Endodermal cell (in vitro differentiated cells): ENCODE results near the gene HLA-DQA2. TPM values are rescaled to one million over a fixed set of nuclear protein-coding genes. Genes with fewer than 3 reads are reported as not detected.
"Not testable (repeated sequence)": the region's sequence is repeated elsewhere in the genome, so short reads cannot be mapped to it uniquely, and the experiment has no call there.

ENCODE experiments used
- DNase-seq: peaks from one replicate; pipeline ENCODE4 v3.0.0-alpha.2; 2017
- H3K27ac ChIP-seq: 2 replicates; pipeline ENCODE4 v1.5.1; 2013; ENCODE audit warnings: mild to moderate bottlenecking, low read depth, low read length, moderate library complexity
- H3K27me3 ChIP-seq: 2 replicates; pipeline ENCODE4 v1.6.1; 2013; ENCODE audit warnings: mild to moderate bottlenecking, low read length, moderate library complexity; ENCODE audit not compliant: insufficient read depth, control insufficient read depth, poor library complexity, severe bottlenecking
- H3K36me3 ChIP-seq: 2 replicates; pipeline ENCODE4 v1.7.0; 2013; ENCODE audit warnings: mild to moderate bottlenecking, low read length, moderate library complexity; ENCODE audit not compliant: control insufficient read depth, insufficient read depth
- H3K4me1 ChIP-seq: one replicate; pipeline ENCODE4 v1.7.0; 2013; ENCODE audit warnings: low read length; ENCODE audit not compliant: control insufficient read depth, insufficient read depth
- H3K4me3 ChIP-seq: 2 replicates; pipeline ENCODE4 v1.5.1; 2013; ENCODE audit warnings: mild to moderate bottlenecking, low read length, moderate library complexity
- H3K9ac ChIP-seq: 2 replicates; pipeline ENCODE4 v1.6.1; 2013; ENCODE audit warnings: mild to moderate bottlenecking, low read length, moderate library complexity; ENCODE audit not compliant: poor library complexity, severe bottlenecking; ENCODE audit errors: extremely low read depth
- H3K9me3 ChIP-seq: 2 replicates; pipeline ENCODE4 v1.6.1; 2013; ENCODE audit warnings: mild to moderate bottlenecking, low read length, moderate library complexity; ENCODE audit not compliant: control insufficient read depth
- H3K27ac Mint-ChIP-seq: 2 replicates; pipeline ENCODE4 v1.8.0; 2020; ENCODE audit warnings: mixed read lengths
- H3K27me3 Mint-ChIP-seq: 2 replicates; pipeline ENCODE4 v1.8.0; 2021; ENCODE audit warnings: mild to moderate bottlenecking, mixed read lengths; ENCODE audit not compliant: insufficient read depth
- H3K36me3 Mint-ChIP-seq: 2 replicates; pipeline ENCODE4 v1.8.0; 2020; ENCODE audit warnings: low read depth, mixed read lengths
- H3K4me1 Mint-ChIP-seq: 2 replicates; pipeline ENCODE4 v1.8.0; 2020; ENCODE audit warnings: mixed read lengths
- H3K4me3 Mint-ChIP-seq: 2 replicates; pipeline ENCODE4 v1.8.0; 2020; ENCODE audit warnings: mild to moderate bottlenecking, moderate library complexity, mixed read lengths
- H3K9me3 Mint-ChIP-seq: 2 replicates; pipeline ENCODE4 v1.8.0; 2020; ENCODE audit warnings: mild to moderate bottlenecking, mixed read lengths
- CTCF ChIP-seq: fragments of 200-600 bp; sonication (generic); conservative IDR thresholded peaks from 2 replicates; pipeline ENCODE4 v1.5.0; 2021; ENCODE audit warnings: antibody characterized with exemption, mild to moderate bottlenecking
- WGBS, 2 experiments: methylation state at CpG; one replicate each; pipeline versions ENCODE4 v1.1.5 to v1.1.7; 2013; ENCODE audit warnings: missing lambda C conversion rate in 2 of 2, mixed read lengths in 1 of 2; ENCODE audit not compliant: insufficient coverage in 1 of 2, insufficient read length in 1 of 2; 5-methylcytosine and 5-hydroxymethylcytosine counted together
- total RNA-seq, 2 donors: library from RNA; stranded (reverse); fragmentation: NEBNext Ultra II Directional in 1 of 2; extraction: Animal tissue kit (Norgen Biotek cat#: 25700) in 1 of 2; gene quantifications; 2 replicates in 1 of 2; 3 replicates in 1 of 2; pipeline ENCODE4 v1.2.1, GENCODE V29; 2021

The HLA-DQA2 gene
- total RNA-seq, 2 donors from 2014 or later, result not detected

- Mint-ChIP-seq H3K9me3 (no peaks in the 10 kb centered on the region), H3K4me3 (no peak overlapping the region), H3K36me3 (no peaks in the 10 kb centered on the region), H3K27ac (no peak overlapping the region), H3K4me1 (no peaks in the 10 kb centered on the region), H3K27me3 (peaks cover 4% of the 10 kb centered on the region)
- H3K9ac ChIP-seq, result no peak overlapping the region
- peaks cover 9% of the 10 kb centered on the region for H3K9me3 ChIP-seq
- TF ChIP-seq CTCF, result peak; percentile 87
- no peaks in the 10 kb centered on the region for H3K4me1 ChIP-seq
- no peak overlapping the region for H3K27ac ChIP-seq
- DNase-seq, result peak; percentile 80
- 71 to 86% methylated on average over 2 to 6 of the region's 6 CpGs for WGBS, 2 experiments
- H3K36me3 ChIP-seq, result no peaks in the 10 kb centered on the region
- H3K4me3 ChIP-seq, result no peak overlapping the region
- H3K27me3 ChIP-seq, result no peaks in the 10 kb centered on the region
Measured at GRCh38 chr6:32700391-32701040, 40.7 kb upstream of the HLA-DQA2 start.

GRCh38 chr6:32703347-32703746 lies 37.8 kb upstream of the HLA-DQA2 start:
- 71 to 76% methylated on average over 4 of the region's 4 CpGs for WGBS, 2 experiments
- H3K4me1 Mint-ChIP-seq, result no peaks in the 10 kb centered on the region
- Histone ChIP-seq H3K9me3 (peaks cover 9% of the 10 kb centered on the region), H3K4me3 (no peak overlapping the region), H3K4me1 (no peaks in the 10 kb centered on the region), H3K9ac (no peak overlapping the region), H3K27me3 (no peaks in the 10 kb centered on the region), H3K27ac (no peak overlapping the region), H3K36me3 (no peaks in the 10 kb centered on the region)
- peaks cover 3% of the 10 kb centered on the region for H3K27me3 Mint-ChIP-seq
- peak overlapping the region; percentile 43 for H3K4me3 Mint-ChIP-seq
- no peaks in the 10 kb centered on the region for H3K9me3 Mint-ChIP-seq
- no peaks in the 10 kb centered on the region for H3K36me3 Mint-ChIP-seq
- no peak overlapping the region for H3K27ac Mint-ChIP-seq
- no peak for TF ChIP-seq CTCF
- DNase-seq, result no peak

GRCh38 chr6:32705164-32705563 lies 36.0 kb upstream of the HLA-DQA2 start:
- 69 to 86% methylated on average over 1 to 3 of the region's 3 CpGs for WGBS, 2 experiments
- DNase-seq, H3K27me3 Mint-ChIP-seq, H3K4me1 Mint-ChIP-seq, H3K36me3 ChIP-seq, H3K27ac ChIP-seq, H3K4me3 Mint-ChIP-seq, H3K9me3 Mint-ChIP-seq, H3K4me3 ChIP-seq, H3K27ac Mint-ChIP-seq, H3K36me3 Mint-ChIP-seq, H3K4me1 ChIP-seq, H3K9ac ChIP-seq, H3K9me3 ChIP-seq, H3K27me3 ChIP-seq: not testable (repeated sequence)

- Histone ChIP-seq H3K9me3 (peaks cover 7% of the 10 kb centered on the region), H3K36me3 (no peaks in the 10 kb centered on the region), H3K4me3 (no peak overlapping the region), H3K27me3 (no peaks in the 10 kb centered on the region), H3K27ac (no peak overlapping the region), H3K9ac (no peak overlapping the region), H3K4me1 (no peaks in the 10 kb centered on the region)
- DNase-seq, result no peak
- Mint-ChIP-seq H3K4me1 (no peaks in the 10 kb centered on the region), H3K36me3 (no peaks in the 10 kb centered on the region), H3K4me3 (no peak overlapping the region), H3K9me3 (no peaks in the 10 kb centered on the region), H3K27me3 (peaks cover 4% of the 10 kb centered on the region), H3K27ac (no peak overlapping the region)
- no peak for TF ChIP-seq CTCF
Measured at GRCh38 chr6:32709625-32710024, 31.6 kb upstream of the HLA-DQA2 start.
